Panc1 (cell line): Measurements from ENCODE around the gene AHI1. TPM values are rescaled to one million over a fixed set of nuclear protein-coding genes. Genes with fewer than 3 reads are reported as not detected.

Experiments used
- ATAC-seq: fragments of 200-7000 bp; cut with Tn5 transposase; 2 replicates; pipeline ENCODE4 v1.9.1; 2020; ENCODE audit warnings: mild to moderate bottlenecking, moderate library complexity
- BruUV-seq: library from RNA; stranded (reverse); fragments of 400-500 nt; replicated peaks from 2 replicates; lab custom pipeline; 2021; lab: Mats Ljungman, UMichigan
- CTCF ChIA-PET: fragments of 300-600 bp; sonication (Branson Sonifier 250); formaldehyde crosslinking; loops from one replicate; lab custom pipeline; 2022; ENCODE audit warnings: antibody characterized with exemption; lab: Charles Lee
- POLR2A ChIA-PET: fragments of 300-600 bp; sonication (Branson Sonifier 250); formaldehyde crosslinking; loops from one replicate; lab custom pipeline; 2022; ENCODE audit warnings: antibody characterized with exemption; lab: Charles Lee
- DNase-seq: peaks from one replicate; pipeline ENCODE4 v3.0.0-alpha.2; 2010; ENCODE audit warnings: low read depth, low spot score
- H3K27ac ChIP-seq: 2 replicates; pipeline ENCODE4 v1.5.1; 2011; ENCODE audit warnings: mild to moderate bottlenecking, low read length, inconsistent platforms
- H3K27me3 ChIP-seq: fragments of 200-500 bp; sonication (Bioruptor generic); 2 replicates; pipeline ENCODE4 v1.6.0; 2014; ENCODE audit warnings: low read length, inconsistent platforms; ENCODE audit not compliant: control insufficient read depth, insufficient read depth
- H3K36me3 ChIP-seq: fragments of 200-500 bp; sonication (Bioruptor generic); 2 replicates; pipeline ENCODE4 v1.5.1; 2014; ENCODE audit warnings: inconsistent platforms, mild to moderate bottlenecking, low read length, moderate library complexity; ENCODE audit not compliant: control insufficient read depth, insufficient read depth
- H3K4me1 ChIP-seq: 2 replicates; pipeline ENCODE4 v1.5.1; 2011; ENCODE audit warnings: inconsistent platforms, mild to moderate bottlenecking, low read length, moderate library complexity; ENCODE audit not compliant: control insufficient read depth, insufficient read depth
- H3K4me3 ChIP-seq, 2 experiments: 2 replicates each; pipeline ENCODE4 v1.5.1; 2011 to 2012; ENCODE audit warnings: low read depth in 2 of 2, low read length in 2 of 2, mild to moderate bottlenecking in 2 of 2, inconsistent platforms in 1 of 2, moderate library complexity in 1 of 2
- H3K9me3 ChIP-seq: fragments of 200-500 bp; sonication (Bioruptor generic); 2 replicates; pipeline ENCODE4 v1.5.1; 2014; ENCODE audit warnings: low read depth, mild to moderate bottlenecking, inconsistent platforms, low read length, moderate library complexity; ENCODE audit not compliant: control insufficient read depth, insufficient read depth
- CTCF ChIP-seq: fragments of 450-650 bp; IDR thresholded peaks from 2 replicates; pipeline ENCODE4 v1.5.1; 2017; ENCODE audit warnings: mild to moderate bottlenecking
- POLR2AphosphoS5 ChIP-seq: IDR thresholded peaks from 2 replicates; pipeline ENCODE4 v1.6.1; 2012; ENCODE audit warnings: mild to moderate bottlenecking, low read depth, low read length, moderate library complexity
- SIN3A ChIP-seq: IDR thresholded peaks from 2 replicates; pipeline ENCODE4 v1.6.1; 2012; ENCODE audit warnings: low read depth, mild to moderate bottlenecking, low read length, moderate library complexity, borderline replicate concordance; ENCODE audit not compliant: insufficient read depth
- TCF7L2 ChIP-seq: IDR thresholded peaks from 2 replicates; pipeline ENCODE4 v1.6.1; 2011; ENCODE audit warnings: mild to moderate bottlenecking, low read depth, low read length, inconsistent platforms
- in situ Hi-C: cut with HindIII; loops from 2 replicates; pipeline ENCODE4 v1.10.0; 2016; ENCODE audit warnings: low sequenced_read_pairs, low pct_unique_long_range_greater_than_20kb
- intact Hi-C: fragments of 100-400 bp; cut with micrococcal nuclease; formaldehyde crosslinking; loops from one replicate; pipeline ENCODE4 v1.10.0; 2022; ENCODE audit not compliant: unreplicated experiment
- total RNA-seq: library from RNA; stranded (reverse); gene quantifications from one replicate; pipeline ENCODE4 v1.2.1, GENCODE V29; 2021; ENCODE audit not compliant: unreplicated experiment
- TF ChIP-seq, protein P1 (sequence below), 2 experiments: IDR thresholded peaks; 2 replicates each; pipeline ENCODE4 v1.6.1; 2011 to 2012; ENCODE audit warnings: low read depth in 2 of 2, control low read depth in 1 of 2, low read length in 1 of 2, mild to moderate bottlenecking in 1 of 2, moderate library complexity in 1 of 2; ENCODE audit not compliant: insufficient read depth in 1 of 2

Gene AHI1
- total RNA-seq, 1 experiment from 2014 or later, result 22.3 TPM

DNA sequence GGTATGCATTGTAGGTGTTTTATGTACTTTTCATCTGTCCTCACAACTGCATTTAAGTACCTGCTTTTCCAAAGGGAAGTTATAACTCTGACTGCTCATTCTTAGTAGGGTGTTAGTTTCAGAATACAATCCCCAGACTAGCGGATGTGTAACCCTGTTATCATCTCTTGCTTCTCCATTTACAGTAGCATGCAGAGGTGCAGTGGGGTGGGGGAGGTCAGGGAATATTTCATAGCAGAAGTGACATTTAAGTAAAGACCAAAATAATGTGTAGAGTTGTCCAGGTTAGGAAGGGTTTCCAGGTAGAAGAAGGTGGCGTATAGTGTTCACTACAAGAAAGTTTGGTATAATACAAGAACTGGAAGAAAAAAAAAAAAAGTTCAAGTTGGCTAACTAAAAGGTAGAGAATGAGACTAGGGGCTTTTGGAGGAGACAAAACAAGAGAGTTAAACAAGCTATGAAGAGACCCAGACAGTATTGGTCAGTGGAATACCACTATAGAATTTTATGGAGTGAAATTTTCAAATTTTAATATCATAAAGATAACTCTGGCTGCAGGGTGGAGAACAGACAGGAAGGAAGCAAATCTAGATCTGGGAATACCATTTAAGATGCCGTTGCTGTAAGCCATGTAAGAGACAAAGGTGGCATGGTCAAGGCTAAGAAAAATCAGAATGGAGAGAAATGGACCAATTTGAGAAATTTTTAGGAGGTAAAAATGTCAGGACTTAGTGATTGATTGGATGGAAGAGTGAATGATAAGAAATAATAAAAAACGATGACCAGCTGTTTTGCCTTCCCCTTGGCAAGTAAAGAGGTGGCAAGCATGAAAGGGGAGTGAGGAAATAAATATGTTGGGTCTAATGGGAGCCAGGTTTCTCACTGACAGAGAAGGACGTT, 2.2 kb upstream of the AHI1 start:
- H3K4me3 ChIP-seq, result no peak overlapping the region

DNA sequence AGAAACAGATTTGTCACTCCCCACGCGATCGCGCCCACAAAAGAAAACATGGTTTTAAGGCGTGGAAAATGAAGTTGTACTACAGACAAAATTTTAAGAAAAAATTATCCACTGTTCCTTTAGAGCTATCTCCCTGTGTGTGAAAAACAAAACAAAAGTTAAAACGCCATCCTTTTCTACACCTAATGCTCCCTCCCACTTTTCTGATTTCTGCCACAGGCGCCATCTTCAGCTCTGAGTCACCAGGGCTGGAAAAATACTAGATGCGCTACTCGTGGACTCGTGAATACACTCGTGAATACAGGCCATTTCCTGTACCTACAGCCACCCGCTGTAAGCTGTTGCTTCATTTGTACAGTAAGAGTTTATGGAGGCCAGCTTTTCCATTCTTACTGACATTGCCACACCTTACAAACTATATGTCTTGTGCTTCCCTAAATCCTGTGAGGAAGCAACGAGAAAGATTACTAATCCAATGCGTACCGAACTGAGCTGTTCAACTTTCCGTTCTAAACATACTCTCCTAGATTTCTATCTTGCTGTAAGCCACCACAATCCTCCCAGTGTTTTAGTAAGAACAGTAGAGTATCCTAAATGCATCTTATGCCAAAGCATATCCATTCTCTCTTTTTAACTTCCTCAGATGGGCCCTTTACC, 773 bp upstream of the AHI1 start:
- Histone ChIP-seq H3K4me1 (peaks cover 6% of the 10 kb centered on the region), H3K27me3 (no peaks in the 10 kb centered on the region), H3K36me3 (no peaks in the 10 kb centered on the region; the same call in 1 of the 2 replicates), H3K4me3 (peak overlapping the region; percentile 70 to 89), H3K27ac (peak overlapping the region; percentile 94), H3K9me3 (no peaks in the 10 kb centered on the region)
- DNase-seq, result peak; percentile 65
- ATAC-seq, result peak; percentile 79
- no peak for TF ChIP-seq CTCF
- TF ChIP-seq POLR2AphosphoS5, result peak; percentile 24; the same call in 1 of the 2 replicates
- TF ChIP-seq TCF7L2, result no peak
- intact Hi-C loops, result no loop called here
- in situ Hi-C loops, result no loop called here
- no TSS peak for BruUV-seq
- CTCF ChIA-PET, result no interaction called here
- POLR2A ChIA-PET, result interaction anchor here (0.7 kb wide), 2 partner anchors 744 to 825 kb away, joined by 3 read pairs; no protein-coding TSS in a partner anchor

More for the DNA sequence above, 2.2 kb upstream of the AHI1 start:
- Histone ChIP-seq H3K27ac (no peak overlapping the region), H3K4me1 (peaks cover 6% of the 10 kb centered on the region), H3K36me3 (no peaks in the 10 kb centered on the region; the same call in 1 of the 2 replicates), H3K27me3 (no peaks in the 10 kb centered on the region), H3K9me3 (no peaks in the 10 kb centered on the region)
- in situ Hi-C loops (no loop called here), intact Hi-C loops (no loop called here)
- DNase-seq (no peak), ATAC-seq (no peak)
- BruUV-seq, result no TSS peak
- CTCF ChIA-PET, result no interaction called here
- POLR2A ChIA-PET, result no interaction called here
- TF ChIP-seq CTCF, result no peak
- TF ChIP-seq, protein P1, sequence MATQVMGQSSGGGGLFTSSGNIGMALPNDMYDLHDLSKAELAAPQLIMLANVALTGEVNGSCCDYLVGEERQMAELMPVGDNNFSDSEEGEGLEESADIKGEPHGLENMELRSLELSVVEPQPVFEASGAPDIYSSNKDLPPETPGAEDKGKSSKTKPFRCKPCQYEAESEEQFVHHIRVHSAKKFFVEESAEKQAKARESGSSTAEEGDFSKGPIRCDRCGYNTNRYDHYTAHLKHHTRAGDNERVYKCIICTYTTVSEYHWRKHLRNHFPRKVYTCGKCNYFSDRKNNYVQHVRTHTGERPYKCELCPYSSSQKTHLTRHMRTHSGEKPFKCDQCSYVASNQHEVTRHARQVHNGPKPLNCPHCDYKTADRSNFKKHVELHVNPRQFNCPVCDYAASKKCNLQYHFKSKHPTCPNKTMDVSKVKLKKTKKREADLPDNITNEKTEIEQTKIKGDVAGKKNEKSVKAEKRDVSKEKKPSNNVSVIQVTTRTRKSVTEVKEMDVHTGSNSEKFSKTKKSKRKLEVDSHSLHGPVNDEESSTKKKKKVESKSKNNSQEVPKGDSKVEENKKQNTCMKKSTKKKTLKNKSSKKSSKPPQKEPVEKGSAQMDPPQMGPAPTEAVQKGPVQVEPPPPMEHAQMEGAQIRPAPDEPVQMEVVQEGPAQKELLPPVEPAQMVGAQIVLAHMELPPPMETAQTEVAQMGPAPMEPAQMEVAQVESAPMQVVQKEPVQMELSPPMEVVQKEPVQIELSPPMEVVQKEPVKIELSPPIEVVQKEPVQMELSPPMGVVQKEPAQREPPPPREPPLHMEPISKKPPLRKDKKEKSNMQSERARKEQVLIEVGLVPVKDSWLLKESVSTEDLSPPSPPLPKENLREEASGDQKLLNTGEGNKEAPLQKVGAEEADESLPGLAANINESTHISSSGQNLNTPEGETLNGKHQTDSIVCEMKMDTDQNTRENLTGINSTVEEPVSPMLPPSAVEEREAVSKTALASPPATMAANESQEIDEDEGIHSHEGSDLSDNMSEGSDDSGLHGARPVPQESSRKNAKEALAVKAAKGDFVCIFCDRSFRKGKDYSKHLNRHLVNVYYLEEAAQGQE (IDR thresholded peaks at IDR 0.05; ENCODE audit: insufficient read depth in 1 of 2, low read depth in 2 of 2, low read length in 1 of 2), result no peak
- no peak for TF ChIP-seq TCF7L2
- TF ChIP-seq POLR2AphosphoS5, result no peak
- TF ChIP-seq SIN3A, result no peak
